NB4 (cell line): ENCODE measurements around the gene SFSWAP.

Source experiments
- POLR2A ChIP-seq: IDR thresholded peaks from 2 replicates; pipeline ENCODE4 v1.6.1; 2011; ENCODE audit warnings: mild to moderate bottlenecking; ENCODE audit not compliant: insufficient read length; ENCODE audit errors: extremely low read depth
- TF ChIP-seq, protein P1 (sequence below): IDR thresholded peaks from one replicate; pipeline ENCODE4 v1.5.1; 2012; ENCODE audit warnings: low read depth, low read length

DNA sequence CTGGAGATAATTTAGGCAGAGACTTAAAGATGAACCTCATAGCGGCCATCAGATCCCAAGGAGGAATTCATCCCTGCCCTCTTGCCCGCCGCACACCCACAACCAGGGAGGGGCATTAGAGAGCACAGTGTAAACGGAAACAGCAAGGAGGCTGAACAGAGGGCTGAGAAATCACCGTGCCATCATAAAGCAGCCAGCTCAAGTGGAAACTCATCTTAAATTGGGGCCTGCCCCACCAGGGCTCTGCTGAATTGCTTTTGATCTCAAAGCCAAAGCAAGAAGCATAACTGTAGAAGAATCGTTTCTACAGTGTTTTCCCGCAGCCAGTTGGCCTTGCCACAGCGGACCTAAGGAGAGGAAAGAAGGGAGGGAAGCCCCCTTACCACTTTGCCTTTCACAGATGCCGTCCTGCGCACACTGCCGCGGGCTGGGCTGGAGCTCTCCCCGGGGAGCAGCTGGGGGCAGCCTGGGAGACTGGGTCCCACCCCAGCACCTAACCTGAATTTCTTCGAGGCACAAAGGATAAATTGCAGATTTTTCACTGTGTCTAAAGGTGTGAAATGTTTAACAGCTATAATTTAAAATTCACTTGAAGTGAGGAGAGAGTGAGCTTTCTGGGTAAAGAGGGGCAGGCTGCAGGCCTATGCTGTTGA is 65.5 kb downstream of the SFSWAP start:
- TF ChIP-seq, protein P1, sequence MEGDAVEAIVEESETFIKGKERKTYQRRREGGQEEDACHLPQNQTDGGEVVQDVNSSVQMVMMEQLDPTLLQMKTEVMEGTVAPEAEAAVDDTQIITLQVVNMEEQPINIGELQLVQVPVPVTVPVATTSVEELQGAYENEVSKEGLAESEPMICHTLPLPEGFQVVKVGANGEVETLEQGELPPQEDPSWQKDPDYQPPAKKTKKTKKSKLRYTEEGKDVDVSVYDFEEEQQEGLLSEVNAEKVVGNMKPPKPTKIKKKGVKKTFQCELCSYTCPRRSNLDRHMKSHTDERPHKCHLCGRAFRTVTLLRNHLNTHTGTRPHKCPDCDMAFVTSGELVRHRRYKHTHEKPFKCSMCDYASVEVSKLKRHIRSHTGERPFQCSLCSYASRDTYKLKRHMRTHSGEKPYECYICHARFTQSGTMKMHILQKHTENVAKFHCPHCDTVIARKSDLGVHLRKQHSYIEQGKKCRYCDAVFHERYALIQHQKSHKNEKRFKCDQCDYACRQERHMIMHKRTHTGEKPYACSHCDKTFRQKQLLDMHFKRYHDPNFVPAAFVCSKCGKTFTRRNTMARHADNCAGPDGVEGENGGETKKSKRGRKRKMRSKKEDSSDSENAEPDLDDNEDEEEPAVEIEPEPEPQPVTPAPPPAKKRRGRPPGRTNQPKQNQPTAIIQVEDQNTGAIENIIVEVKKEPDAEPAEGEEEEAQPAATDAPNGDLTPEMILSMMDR, result no peak
- no peak for TF ChIP-seq POLR2A
